GM12878 (cell line): ENCODE data around the gene CRELD2. TPM values are rescaled to one million over a fixed set of nuclear protein-coding genes. Genes with fewer than 3 reads are reported as not detected.

Experiments
- ATAC-seq: fragments of 200-7000 bp; cut with Tn5 transposase; 3 replicates; pipeline ENCODE4 v1.9.1; 2020; ENCODE audit warnings: mild to moderate bottlenecking, moderate library complexity
- BruUV-seq: library from RNA; stranded (reverse); fragments of 400-500 nt; replicated peaks from 2 replicates; lab custom pipeline; 2021; lab: Mats Ljungman, UMichigan
- CTCF ChIA-PET: fragments of 300-600 bp; sonication (Branson Sonifier 250); formaldehyde crosslinking; extraction: SDS; loops from one replicate; lab custom pipeline; 2021; ENCODE audit warnings: inconsistent platforms; lab: Yijun Ruan, JAX
- POLR2A ChIA-PET: fragments of 350-600 bp; formaldehyde crosslinking; extraction: SDS; loops from one replicate; lab custom pipeline; 2021; ENCODE audit warnings: inconsistent platforms; lab: Charles Lee
- RAD21 ChIA-PET: fragments of 300-600 bp; sonication (Branson Sonifier 250); formaldehyde crosslinking; loops from one replicate; lab custom pipeline; 2023; ENCODE audit warnings: antibody characterized with exemption; ENCODE audit not compliant: unreplicated experiment; lab: Charles Lee
- SMC1A ChIA-PET: fragments of 300-600 bp; sonication (Branson Sonifier 250); formaldehyde crosslinking; loops from one replicate; lab custom pipeline; 2023; ENCODE audit not compliant: unreplicated experiment, uncharacterized antibody; lab: Charles Lee
- DNase-seq: peaks from one replicate; pipeline ENCODE4 v3.0.0-alpha.2; 2011; ENCODE audit warnings: low read depth, low spot score
- FAIRE-seq: peaks from 3 replicates; lab custom pipeline; 2011; peaks lifted over from hg19 to GRCh38; lab: Jason Lieb, UNC
- H2AFZ ChIP-seq: 2 replicates; pipeline ENCODE4 v1.6.0; 2011; ENCODE audit warnings: low read depth, low read length, control low read depth; ENCODE audit not compliant: control insufficient read depth
- H3K27ac ChIP-seq: 2 replicates; pipeline ENCODE4 v1.5.1; 2011; ENCODE audit warnings: control low read depth; ENCODE audit not compliant: control insufficient read depth, insufficient read depth
- H3K27me3 ChIP-seq, 2 experiments: replicated peaks in 1 of 2; 2 replicates each; pipeline versions ENCODE4 v1.6.0 to v1.6.1; 2011; ENCODE audit warnings: low read length in 1 of 2; ENCODE audit not compliant: control insufficient read depth in 2 of 2, insufficient read depth in 2 of 2
- H3K36me3 ChIP-seq, 2 experiments: 2 replicates each; pipeline ENCODE4 v1.5.1; 2011; ENCODE audit warnings: low read length in 1 of 2; ENCODE audit not compliant: control insufficient read depth in 2 of 2, insufficient read depth in 2 of 2
- H3K4me1 ChIP-seq: 2 replicates; pipeline ENCODE4 v1.6.1; 2011; ENCODE audit warnings: mild to moderate bottlenecking, low read length, moderate library complexity, mixed read lengths; ENCODE audit not compliant: control insufficient read depth, insufficient read depth
- H3K4me2 ChIP-seq: 2 replicates; pipeline ENCODE4 v1.6.0; 2011; ENCODE audit warnings: control low read depth; ENCODE audit not compliant: control insufficient read depth, insufficient read depth
- H3K4me3 ChIP-seq: fragments of 200-600 bp; sonication (generic); 2 replicates; pipeline ENCODE4 v1.5.1; 2016
- H3K79me2 ChIP-seq: 2 replicates; pipeline ENCODE4 v1.6.0; 2011; ENCODE audit warnings: low read length; ENCODE audit not compliant: control insufficient read depth, insufficient read depth
- H3K9ac ChIP-seq: 2 replicates; pipeline ENCODE4 v1.8.0; 2011; ENCODE audit warnings: low read length, control low read depth, mixed read lengths; ENCODE audit not compliant: control insufficient read depth, insufficient read depth
- H3K9me3 ChIP-seq: replicated peaks from 3 replicates; pipeline ENCODE4 v1.5.1; 2011; ENCODE audit warnings: mild to moderate bottlenecking, low read length; ENCODE audit not compliant: control insufficient read depth, insufficient read depth
- H4K20me1 ChIP-seq: 2 replicates; pipeline ENCODE4 v1.6.0; 2011; ENCODE audit not compliant: control insufficient read depth, insufficient read depth
- HSF1 ChIP-seq: fragments of 150-350 bp; IDR thresholded peaks from 2 replicates; pipeline ENCODE4 v1.6.1; 2014; ENCODE audit warnings: mild to moderate bottlenecking, low read depth, low read length
- NFYA ChIP-seq: IDR thresholded peaks from 2 replicates; pipeline ENCODE4 v1.6.1; 2011; ENCODE audit warnings: low read depth, mild to moderate bottlenecking, low read length, improper control_type of control experiment, borderline replicate concordance
- USF1 ChIP-seq: IDR thresholded peaks from 2 replicates; pipeline ENCODE4 v1.6.1; 2011; ENCODE audit warnings: borderline replicate concordance, low read depth, mild to moderate bottlenecking, moderate library complexity, mixed read lengths, low read length; ENCODE audit not compliant: insufficient read depth; ENCODE audit errors: extremely low read length
- WGBS: methylation state at CpG from one replicate; pipeline ENCODE4 v1.1.6; 2016; ENCODE audit warnings: low lambda C conversion rate; ENCODE audit not compliant: insufficient replicate concordance, insufficient coverage; ENCODE audit errors: missing lambda C conversion rate; 5-methylcytosine and 5-hydroxymethylcytosine counted together
- in situ Hi-C: fragments of 300-500 bp; cut with MboI; formaldehyde crosslinking; loops from 9 replicates; pipeline ENCODE4 v1.14.3; 2018; ENCODE audit warnings: mixed read lengths
- intact Hi-C: fragments of 100-400 bp; cut with micrococcal nuclease; formaldehyde crosslinking; loops from one replicate; pipeline ENCODE4 v1.14.2; 2022; ENCODE audit not compliant: unreplicated experiment
- polyA plus RNA-seq, 11 experiments: library from polyadenylated mRNA; depleted of rRNA in 4 of 11; unstranded in 6 of 11; stranded (reverse) in 5 of 11; fragments of >200 nt; fragmentation: Nextera tagmentation in 4 of 11; fragmentation: Illumina TruSeq in 1 of 11; extraction: Ambion mirVana in 4 of 11; extraction: Trizol in 1 of 11; gene quantifications; 1 replicate in 1 of 11; 2 replicates in 10 of 11; pipeline versions ENCODE4 v1.2.1 to v1.2.3, GENCODE V29; 2011 to 2016; ENCODE audit warnings: inconsistent platforms in 2 of 11, missing spikeins in 2 of 11, low read depth in 1 of 11
- total RNA-seq, 4 experiments: library from RNA; depleted of rRNA in 3 of 4; stranded (reverse); fragments of >200 nt in 3 of 4; fragmentation: Illumina TruSeq in 1 of 4; extraction: Trizol in 1 of 4; gene quantifications; 2 replicates each; pipeline versions ENCODE4 v1.2.1 to v1.2.3, GENCODE V29; 2013 to 2021

CRELD2 gene
- total and polyA plus RNA-seq, 10 of the 15 experiments (the other 5 are each of a cell fraction or from before 2014, with no cell fraction given): 9.4 to 111 (median 25.9) TPM

GRCh38 chr22:49930596-49931412 lies 12.4 kb downstream of the CRELD2 start (continued):
- TF ChIP-seq HSF1: no peak

GRCh38 chr22:49933236-49934159 lies 15.1 kb downstream of the CRELD2 start:
- H3K27ac ChIP-seq: peak overlapping the region; percentile 27; the same call in 1 of the 2 replicates
- TF ChIP-seq USF1 (peak; percentile 42), NFYA (no peak)
- H3K27me3 ChIP-seq: no peaks in the 10 kb centered on the region
- no peak for DNase-seq
- CTCF ChIA-PET: interaction anchor here (0.6 to 2.3 kb wide), 7 partner anchors 9 to 304 kb away, joined by 3 to 14 read pairs (median 3); no protein-coding TSS in a partner anchor
- no peaks in the 10 kb centered on the region for H3K9me3 ChIP-seq
- intact Hi-C loops: loop anchor here (5.0 to 10.0 kb wide), 2 partner anchors 84 to 261 kb away; no protein-coding TSS in a partner anchor
- RAD21 ChIA-PET: interaction anchor here (0.9 to 4.7 kb wide), 4 partner anchors 33 to 97 kb away, joined by 3 to 81 read pairs (median 5); no protein-coding TSS in a partner anchor
- H3K79me2 ChIP-seq: peaks cover 7% of the 10 kb centered on the region
- peak overlapping the region; percentile 93; the same call in 1 of the 2 replicates for H3K9ac ChIP-seq
- TSS peak; percentile 77 for BruUV-seq
- H4K20me1 ChIP-seq: no peaks in the 10 kb centered on the region
- 37% methylated on average over 27 of the region's 27 CpGs for WGBS
- no peak for ATAC-seq
- in situ Hi-C loops: loop anchor here (5.0 kb wide), 2 partner anchors 99 to 274 kb away; no protein-coding TSS in a partner anchor
- H3K36me3 ChIP-seq: no peaks in the 10 kb centered on the region
- H3K4me3 ChIP-seq: 0 out of 2 replicates have a peak overlapping the region, but pooled peaks have one; percentile 85
- peak overlapping the region; percentile 97 for H3K4me2 ChIP-seq
- peaks cover 60% of the 10 kb centered on the region for H3K4me1 ChIP-seq
- SMC1A ChIA-PET: interaction anchor here (0.9 to 4.1 kb wide), 6 partner anchors 29 to 98 kb away, joined by 3 to 30 read pairs (median 4); no protein-coding TSS in a partner anchor
- FAIRE-seq: no peak
- POLR2A ChIA-PET: interaction anchor here (1.2 to 1.4 kb wide), 5 partner anchors 10 to 97 kb away, joined by 3 to 5 read pairs (median 3); no protein-coding TSS in a partner anchor
- no peak overlapping the region for H2AFZ ChIP-seq
